T-helper 1 cell treated with Interleukin-12 subunit alpha and Interleukin-12 subunit beta and Interleukin-4 antibody, amounts not matched to agents 30 ng/mL and 1 ng/mL, for 36 hours (primary cell): ENCODE measurements around the gene MRPL57. TPM values are rescaled to one million over a fixed set of nuclear protein-coding genes. Genes with fewer than 3 reads are reported as not detected.
"Not testable (repeated sequence)": the region's sequence is repeated elsewhere in the genome, so short reads cannot be mapped to it uniquely, and the experiment has no call there.

Experiments used
- intact Hi-C: fragments of 100-400 bp; cut with micrococcal nuclease; formaldehyde crosslinking; loops from one replicate; pipeline ENCODE4 v1.15.1; 2024
- total RNA-seq: library from RNA; stranded (reverse); gene quantifications from 2 replicates; pipeline ENCODE4 v1.2.3, GENCODE V29; 2022

Gene MRPL57
- 21.1 and 21.5 TPM in 2 replicates for total RNA-seq

DNA sequence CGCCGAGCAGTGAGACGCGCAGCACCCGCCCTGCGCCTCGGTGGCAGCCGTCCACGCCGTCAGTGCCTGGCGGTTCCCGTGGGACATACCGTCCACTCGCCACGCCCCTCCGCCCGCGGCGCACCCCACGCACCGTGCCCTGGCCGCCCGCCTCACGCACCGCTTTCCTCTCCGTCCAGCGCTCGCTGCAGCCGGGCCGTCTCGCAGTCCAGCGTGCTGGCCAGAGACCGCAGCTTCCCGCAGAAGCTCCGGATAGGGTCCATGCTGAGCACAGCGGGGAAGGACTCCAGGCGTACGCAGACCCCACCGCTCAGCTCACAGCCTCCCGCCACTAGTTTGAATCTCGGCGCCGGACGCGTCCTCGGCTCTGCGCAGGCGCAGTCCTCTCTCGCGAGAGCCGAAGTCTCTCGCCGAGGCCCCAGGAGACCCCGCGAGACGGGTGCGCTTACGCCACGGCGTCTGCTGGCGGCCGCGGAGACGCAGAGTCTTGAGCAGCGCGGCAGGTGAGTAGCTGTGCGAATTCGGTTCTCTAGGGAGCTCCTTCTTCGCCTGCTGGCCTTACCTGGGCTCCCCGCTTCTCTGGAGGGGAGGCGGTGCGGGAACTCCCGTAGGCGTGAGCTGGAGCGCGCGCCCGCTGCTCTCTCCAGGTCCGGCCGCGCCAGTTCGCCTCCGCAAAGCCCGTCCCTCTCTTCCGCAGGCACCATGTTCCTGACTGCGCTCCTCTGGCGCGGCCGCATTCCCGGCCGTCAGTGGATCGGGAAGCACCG is at the start of gene MRPL57, which contains the start of gene SKA3:
TSS of gene MRPL57 (plus strand) at position 444 of the 767 bp plus-strand sequence. CDS start at position 703, 259 bp downstream.
TSS of gene SKA3 (minus strand) at position 338 of the 767 bp plus-strand sequence. CDS start at position 263, 75 bp downstream.
- intact Hi-C loops, result loop anchor here (1.0 to 10.0 kb wide), 12 partner anchors 66 to 1392 kb away; partner anchors contain the start of genes EEF1AKMT1, FGF9, PSPC1 and XPO4

DNA sequence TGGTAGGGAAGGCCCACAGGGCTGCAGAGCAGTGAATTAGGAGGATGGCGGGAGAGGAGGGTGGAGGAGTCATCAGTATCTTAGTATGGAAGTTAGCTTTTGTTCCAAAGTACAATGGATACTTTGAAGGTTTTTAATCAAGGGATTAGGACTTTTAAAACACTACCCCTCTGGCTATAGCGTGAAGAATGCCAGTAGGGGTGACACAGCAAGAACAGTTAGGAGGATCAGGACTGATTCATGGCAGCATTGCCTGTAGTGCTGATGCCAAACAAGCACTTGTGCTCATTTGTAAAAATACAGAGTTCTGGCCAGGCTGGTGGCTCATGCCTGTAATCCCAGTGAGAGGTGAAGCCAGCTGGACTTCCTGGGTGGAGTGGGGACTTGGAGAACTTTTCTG is 46.3 kb upstream of the MRPL57 start:
- intact Hi-C loops, result loop anchor here (10.0 kb wide), 1 partner anchor 425 kb away; the partner anchor contains the start of gene IL17D

DNA sequence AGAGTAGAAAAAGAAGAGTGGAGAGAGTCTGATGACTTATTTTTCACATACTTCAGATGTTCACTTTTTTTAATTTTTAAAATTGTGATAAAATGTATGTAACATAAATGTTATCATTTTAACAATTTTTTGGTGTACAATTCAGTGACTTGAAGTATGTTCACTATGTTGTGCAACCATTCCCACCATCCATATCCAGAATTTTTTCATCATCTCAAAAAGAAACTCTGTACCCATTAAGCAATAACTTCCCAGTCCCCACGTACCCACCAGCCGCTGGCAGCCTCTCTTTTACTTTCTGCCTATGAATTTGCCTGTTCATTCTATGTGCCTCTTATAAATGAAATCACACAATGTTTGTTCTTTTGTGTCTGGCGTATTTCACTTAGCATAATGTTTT is 43.4 kb upstream of the MRPL57 start:
- intact Hi-C loops, result loop anchor here (1.0 to 10.0 kb wide), 2 partner anchors 190 to 428 kb away; partner anchors contain the start of gene IL17D

DNA sequence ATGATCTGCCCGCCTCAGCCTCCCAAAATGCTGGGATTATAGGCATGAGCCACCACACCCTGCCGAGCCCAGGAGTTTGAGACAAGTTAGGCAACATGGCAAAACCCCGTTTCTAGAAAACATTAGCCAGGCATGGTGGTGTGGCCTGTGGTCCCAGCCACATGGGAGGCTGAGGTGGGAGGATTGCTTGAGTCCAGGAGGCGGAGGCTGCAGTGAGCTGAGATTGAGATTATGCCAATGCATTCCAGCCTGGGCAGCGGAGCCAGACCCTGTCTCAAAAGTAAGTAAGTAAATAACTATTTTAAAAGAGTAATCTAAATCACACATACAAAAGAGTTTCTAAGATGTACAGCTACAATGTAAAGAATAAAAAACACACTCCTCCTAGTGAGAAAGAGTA is 42.0 kb upstream of the MRPL57 start:
- intact Hi-C loops, result loop anchor here (10.0 kb wide), 1 partner anchor 430 kb away; the partner anchor contains the start of gene IL17D

DNA sequence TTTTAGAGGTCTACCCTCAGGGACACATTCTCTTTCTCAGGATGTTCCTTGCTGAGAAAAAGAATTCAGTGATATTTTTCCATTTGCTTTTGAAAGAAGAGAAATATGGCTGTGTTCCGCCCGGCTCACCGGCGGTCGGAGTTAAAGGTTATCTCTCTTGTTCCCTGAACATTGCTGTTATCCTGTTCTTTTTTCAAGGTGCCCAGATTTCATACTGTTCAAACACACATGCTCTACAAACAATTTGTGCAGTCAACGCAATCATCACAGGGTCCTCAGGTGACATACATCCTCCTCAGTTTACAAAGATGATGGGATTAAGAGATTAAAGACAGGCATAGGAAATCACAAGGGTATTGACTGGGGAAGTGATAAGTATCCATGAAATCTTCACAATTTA is 40.6 kb upstream of the MRPL57 start:
- intact Hi-C loops, result loop anchor here (10.0 kb wide), 1 partner anchor 431 kb away; the partner anchor contains the start of gene IL17D

DNA sequence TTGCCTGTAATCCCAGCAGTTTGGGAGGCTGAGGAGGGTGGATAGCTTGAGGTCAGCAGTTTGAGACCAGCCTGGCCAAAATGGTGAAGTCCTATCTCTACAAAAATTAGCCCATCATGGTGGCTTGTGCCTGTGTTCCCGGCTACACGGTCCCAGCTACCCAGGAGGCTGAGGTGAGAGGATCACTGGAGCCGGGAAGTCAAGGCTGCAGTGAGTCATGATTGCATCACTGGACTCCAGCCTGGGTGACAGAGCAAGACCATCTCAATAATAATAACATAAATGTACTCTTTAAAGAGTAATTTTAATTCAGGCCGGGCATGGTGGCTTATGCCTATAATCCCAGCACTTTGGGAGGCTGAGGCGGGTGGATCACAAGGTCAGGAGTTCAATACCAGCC is 38.8 kb upstream of the MRPL57 start:
- intact Hi-C loops, result loop anchor here (10.0 kb wide), 1 partner anchor 433 kb away; the partner anchor contains the start of gene IL17D

DNA sequence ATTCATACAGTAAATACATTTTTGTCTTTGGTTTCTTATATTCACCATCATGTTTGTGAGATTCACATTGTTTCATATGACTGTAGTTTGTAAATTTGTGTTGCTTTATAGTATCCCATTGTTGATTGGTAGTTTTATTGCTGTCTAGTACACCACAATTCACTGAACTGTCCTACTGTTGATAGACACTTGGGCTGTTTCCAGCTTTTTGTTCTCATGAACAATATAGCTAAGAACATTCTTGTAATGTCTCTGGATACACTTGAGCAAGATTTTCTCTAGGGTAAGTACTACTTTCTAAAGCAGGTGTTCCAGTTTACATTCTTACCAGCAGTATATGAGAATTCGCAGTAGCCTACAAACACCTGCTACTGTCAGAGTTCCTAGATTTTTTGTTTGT is 37.9 kb upstream of the MRPL57 start:
- intact Hi-C loops, result loop anchor here (10.0 kb wide), 1 partner anchor 434 kb away; the partner anchor contains the start of gene IL17D

DNA sequence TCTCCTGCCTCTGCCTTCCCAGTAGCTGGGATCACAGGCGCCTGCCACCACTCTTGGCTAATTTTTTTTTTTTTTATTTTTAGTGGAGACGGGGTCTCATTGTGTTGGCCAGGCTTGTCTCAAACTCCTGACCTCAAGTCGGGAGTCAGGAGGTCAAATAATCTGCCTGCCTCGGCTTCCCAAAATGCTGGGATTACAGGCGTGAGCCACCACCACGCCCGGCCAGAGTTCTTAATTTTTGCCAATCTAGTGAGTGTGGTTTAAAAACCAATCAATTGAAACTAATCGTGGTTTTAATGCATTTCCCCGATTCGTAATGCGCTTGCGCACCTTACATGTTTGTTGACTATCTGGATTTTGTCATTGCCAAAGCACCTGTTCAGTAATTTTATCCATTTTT is 37.1 kb upstream of the MRPL57 start:
- intact Hi-C loops, result loop anchor here (10.0 kb wide), 1 partner anchor 435 kb away; the partner anchor contains the start of gene IL17D

DNA sequence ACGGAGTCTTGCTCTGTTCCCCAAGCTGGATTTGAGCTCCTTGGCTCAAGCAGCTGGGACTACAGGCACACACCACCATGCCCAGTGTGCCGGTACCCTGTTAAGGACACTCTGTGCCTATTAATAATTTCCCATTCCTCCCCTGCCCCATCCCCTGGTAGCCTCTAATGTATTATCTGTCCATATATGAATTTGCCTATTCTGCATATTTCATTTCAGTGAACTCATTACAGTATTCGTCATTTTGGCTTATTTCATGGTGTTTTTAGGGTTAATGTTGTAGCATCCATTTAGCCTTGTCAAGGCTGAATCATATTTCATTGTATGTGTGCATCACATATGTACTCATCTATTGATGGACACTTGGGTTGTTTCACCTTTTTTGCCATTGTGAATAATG is 33.7 kb upstream of the MRPL57 start:
- intact Hi-C loops, result no loop called here

DNA sequence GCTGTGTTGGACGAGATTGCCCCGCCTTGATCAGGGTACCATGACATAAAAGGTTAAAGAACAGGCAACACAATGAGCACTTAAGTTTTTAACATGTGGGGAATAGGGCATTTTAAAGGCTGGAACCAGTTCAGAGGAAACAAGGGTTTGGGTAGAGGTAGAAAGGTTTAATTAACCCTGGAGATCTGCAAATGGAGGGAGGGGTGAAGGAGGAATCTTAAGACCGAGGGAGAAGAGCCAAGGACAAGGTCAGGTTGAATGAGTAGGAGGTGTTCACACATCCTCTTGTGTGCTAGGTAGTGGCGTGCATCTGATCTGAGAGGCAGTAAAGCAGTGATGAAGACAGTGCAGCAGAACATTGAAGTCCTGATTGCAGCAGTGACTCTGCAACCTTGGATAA is 28.6 kb upstream of the MRPL57 start:
- intact Hi-C loops, result no loop called here

DNA sequence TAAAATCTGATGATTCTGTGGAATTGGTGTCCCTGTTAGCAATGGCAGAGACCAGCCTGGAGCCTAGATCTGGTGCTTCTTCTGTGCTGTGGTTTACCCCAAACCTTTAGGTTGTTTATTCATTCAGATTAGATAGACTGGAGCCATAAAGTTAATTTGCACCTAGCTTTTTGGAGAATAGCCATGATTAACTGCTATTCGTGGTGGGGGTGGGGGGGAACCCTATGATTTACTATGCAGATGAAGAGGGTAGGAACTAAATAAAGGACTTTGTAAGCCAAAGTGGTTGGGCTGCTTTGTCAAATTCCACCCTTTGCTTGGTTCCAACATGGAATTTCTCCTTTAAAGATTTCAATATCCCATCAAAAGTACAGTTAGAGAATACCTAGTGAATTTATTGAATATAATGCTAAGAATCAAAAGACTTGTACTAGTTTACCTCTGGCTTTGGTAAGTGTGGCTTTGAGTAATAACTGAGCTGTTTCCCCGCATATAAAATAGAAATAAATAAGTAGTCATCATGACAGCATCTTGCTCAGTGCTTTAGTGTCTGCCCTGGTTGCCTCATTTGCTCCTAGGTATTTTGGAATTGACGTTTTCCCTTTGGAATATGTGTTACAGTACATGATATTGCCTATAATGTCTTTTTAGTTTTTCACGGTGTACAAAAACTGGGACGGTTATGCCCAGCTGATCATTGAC is 27.8 kb upstream of the MRPL57 start:
- intact Hi-C loops, result no loop called here

DNA sequence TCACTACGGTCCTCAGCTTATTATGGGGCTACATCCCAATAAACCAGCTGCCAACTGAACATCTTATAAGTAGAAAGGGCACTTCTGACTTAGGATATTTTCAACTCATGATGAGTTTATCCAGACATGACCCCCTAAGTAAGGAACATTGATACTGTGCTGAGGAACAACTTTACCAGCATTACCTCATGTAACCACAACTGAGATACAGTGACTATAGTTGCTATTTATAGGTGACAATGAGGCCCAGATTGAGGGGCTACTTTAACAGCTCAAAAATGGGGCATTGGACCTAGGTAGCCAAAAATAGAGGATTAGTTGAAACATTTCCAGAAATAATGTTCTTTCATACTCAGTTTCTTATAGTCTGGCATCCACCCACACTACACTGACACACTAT is 26.9 kb upstream of the MRPL57 start:
- intact Hi-C loops, result no loop called here

DNA sequence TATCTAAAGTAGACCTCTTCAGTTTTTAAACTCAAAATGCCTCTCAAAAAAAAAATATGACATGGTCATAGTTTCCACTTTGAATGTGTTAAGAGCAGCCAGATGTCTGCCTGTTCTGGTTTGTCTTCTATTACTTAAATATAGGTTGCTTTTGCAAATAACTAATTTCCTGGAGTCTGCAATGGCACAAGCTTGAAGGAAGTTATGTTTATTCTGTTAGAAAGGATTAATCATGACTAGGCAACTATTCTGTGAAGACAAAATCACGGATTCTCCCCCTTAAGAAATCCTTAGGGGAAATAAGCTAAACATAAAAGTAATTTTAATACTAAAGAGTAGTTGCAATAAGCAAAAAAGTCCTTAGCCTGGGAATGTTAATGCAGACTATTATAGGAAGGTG is 26.4 kb upstream of the MRPL57 start:
- intact Hi-C loops, result no loop called here

DNA sequence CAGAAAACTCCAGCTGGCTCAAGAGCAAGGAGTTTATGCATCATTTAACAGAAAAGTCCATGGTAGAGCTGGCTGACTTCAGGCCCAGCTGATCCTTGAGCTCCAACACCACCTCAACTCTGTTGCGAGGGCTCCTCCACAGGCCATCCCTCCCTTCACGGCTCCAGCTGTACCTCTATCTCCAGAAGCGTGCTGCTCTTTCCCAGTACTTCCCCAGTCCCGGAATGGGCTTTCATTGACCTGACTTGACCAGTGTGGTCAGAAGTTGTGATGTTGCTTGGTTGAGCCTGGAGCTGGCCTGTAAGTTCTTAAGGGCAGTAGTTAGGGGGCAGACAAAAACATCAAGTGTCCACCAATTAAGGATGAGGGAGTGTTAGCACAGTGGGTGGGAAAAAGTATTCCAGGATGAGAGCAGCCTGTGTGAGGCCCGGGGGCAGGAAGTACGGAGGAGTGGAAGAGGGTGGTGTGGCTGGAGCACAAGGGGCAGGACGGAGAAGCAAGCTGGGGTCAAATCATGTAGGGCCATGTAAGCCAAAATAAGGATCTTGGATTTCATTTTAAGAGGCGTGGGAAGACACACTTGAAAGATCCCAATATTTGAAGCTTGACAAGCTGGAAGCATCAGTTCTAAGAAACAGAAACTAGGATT is 24.1 kb upstream of the MRPL57 start:
- intact Hi-C loops, result no loop called here

DNA sequence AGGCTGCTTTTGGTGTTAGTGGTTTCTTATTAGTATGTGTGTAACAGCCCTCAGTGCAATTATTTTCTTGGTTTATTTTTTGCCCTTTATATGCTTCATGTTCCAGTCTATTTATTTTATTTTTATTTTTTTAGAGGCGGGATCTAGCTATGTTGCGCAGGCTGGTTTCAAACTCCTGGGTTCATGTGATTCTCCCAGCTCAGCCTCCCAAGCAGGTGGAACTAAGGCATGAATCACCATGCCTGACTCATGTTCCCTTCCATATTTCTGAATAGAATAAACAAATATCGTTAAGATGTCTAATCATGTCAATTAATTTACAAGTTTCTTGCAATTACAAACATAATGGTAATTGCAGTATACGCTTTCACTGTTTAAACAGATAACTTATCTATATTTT is 11.8 kb upstream of the MRPL57 start:
- intact Hi-C loops, result no loop called here

DNA sequence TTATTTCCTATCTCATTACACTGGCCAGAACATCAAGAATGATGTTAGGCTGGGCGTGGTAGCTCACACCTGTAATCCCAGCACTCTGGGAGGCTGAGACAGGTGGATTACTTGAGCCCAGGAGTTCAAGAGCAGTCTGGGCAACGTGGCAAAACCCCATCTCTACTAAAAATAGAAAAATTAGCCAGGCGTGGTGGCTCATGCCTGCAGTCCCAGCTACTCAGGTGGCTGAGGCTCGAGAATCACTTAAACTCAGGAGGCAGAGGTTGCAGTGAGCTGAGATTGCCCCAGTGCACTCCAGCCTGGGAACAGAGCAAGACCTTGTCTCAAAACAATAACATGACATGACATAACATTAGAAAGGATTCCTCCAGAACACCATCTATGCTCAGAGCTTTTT is 10.9 kb upstream of the MRPL57 start:
- intact Hi-C loops, result not testable (repeated sequence)

DNA sequence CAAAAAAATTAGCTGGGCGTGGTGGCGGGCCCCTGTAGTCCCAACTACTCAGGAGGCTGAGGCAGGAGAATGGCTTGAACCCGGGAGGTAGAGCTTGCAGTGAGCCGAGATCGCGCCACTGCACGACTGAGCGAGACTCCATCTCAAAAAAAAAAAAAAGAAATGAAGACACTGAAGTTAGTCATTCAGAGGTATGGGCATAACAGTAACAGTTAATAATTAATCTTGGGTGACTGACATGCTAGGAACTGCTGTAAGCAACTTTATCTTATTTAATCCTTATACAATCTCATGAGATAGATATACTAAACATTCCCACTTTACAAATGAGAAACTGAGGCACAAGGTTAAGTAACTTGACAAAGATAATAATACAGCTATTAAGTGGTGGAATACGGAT is 5.0 kb upstream of the MRPL57 start:
- intact Hi-C loops, result loop anchor here (10.0 kb wide), 2 partner anchors 503 to 1387 kb away; partner anchors contain the start of genes FGF9 and PSPC1

DNA sequence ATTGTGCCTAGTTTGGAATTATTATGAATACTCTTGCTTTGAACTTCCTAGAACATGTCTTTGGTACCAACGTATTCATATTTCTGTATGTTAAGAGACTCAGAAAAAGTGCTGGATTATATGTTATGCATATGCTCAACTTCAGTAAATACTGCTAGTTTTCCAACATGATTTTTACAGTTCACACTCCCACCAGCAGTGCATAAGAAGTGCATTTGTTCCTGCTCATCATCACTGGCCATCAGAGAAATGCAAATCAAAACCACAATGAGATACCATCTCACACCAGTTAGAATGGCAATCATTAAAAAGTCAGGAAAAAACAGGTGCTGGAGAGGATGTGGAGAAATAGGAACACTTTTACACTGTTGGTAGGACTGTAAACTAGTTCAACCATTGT is 2.7 kb upstream of the MRPL57 start:
- intact Hi-C loops, result loop anchor here (10.0 kb wide), 2 partner anchors 501 to 1389 kb away; partner anchors contain the start of genes FGF9 and PSPC1

DNA sequence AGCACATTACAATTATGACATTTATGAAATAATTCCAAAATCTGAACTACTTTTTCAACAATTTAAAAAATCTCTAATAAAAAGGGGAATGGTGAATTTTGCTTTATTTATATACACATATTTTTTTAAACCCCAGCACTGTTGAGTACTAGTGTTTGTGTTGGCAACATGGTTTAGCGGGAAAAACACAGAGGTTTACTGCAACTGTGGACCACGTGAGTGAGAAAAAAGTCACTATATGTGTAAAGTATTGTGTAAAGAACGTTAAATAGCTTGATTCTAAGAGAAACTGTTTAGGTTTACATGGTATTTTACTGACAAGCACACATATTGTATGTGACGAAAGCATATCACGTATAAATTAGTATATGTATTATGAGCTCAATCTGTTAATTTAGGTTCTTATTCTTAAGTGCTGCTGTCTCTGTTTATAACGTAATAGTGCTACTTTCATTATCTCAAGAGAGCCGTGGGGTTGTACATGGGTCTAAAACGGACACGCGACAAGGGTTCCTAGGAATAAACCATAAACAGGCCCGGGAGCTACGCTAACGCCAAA is 723 bp upstream of the MRPL57 start:
- intact Hi-C loops, result loop anchor here (1.0 to 10.0 kb wide), 12 partner anchors 65 to 1391 kb away; partner anchors contain the start of genes EEF1AKMT1, FGF9, PSPC1 and XPO4

DNA sequence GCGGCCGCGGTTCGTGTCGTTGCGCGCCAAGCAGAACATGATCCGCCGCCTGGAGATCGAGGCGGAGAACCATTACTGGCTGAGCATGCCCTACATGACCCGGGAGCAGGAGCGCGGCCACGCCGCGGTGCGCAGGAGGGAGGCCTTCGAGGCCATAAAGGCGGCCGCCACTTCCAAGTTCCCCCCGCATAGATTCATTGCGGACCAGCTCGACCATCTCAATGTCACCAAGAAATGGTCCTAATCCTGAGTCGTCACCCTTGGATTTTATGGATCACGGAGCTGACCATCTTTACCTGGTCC is 475 bp downstream of the MRPL57 start:
- intact Hi-C loops, result loop anchor here (1.0 to 10.0 kb wide), 12 partner anchors 67 to 1392 kb away; partner anchors contain the start of genes EEF1AKMT1, FGF9, PSPC1 and XPO4

DNA sequence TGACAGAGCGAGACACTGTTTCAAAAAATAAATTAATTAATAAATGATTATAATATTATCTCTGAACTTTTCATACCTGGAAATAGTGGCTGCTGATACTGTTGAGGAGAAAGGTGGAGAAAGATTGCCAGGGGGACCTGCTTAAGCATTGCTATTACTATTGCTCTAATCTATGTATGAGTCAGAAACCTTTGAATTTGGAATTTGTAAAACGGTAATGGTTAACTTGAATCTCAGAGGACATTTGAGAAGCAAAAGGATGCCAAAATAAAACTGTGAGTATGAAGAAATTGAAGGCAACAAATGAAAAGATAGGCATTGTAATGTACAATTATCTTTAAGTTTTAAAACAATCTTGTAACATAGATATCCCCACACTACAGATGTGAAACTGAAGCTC is 5.2 kb downstream of the MRPL57 start:
- intact Hi-C loops, result no loop called here
